Keratinocyte (primary cell): ENCODE results near the gene MFAP3L. TPM values are rescaled to one million over a fixed set of nuclear protein-coding genes. Genes with fewer than 3 reads are reported as not detected.

Experiments
- DNase-seq: peaks from one replicate; pipeline ENCODE4 v3.0.0-alpha.2; 2011; ENCODE audit warnings: low read depth, missing footprints, low spot score
- FAIRE-seq: peaks from 2 replicates; lab custom pipeline; 2011; peaks lifted over from hg19 to GRCh38; lab: Jason Lieb, UNC
- H2AFZ ChIP-seq: 2 replicates; pipeline ENCODE4 v1.6.0; 2012; ENCODE audit warnings: low read length, control low read depth, inconsistent platforms; ENCODE audit not compliant: control insufficient read depth
- H3K27ac ChIP-seq: 2 replicates; pipeline ENCODE4 v1.5.1; 2011; ENCODE audit warnings: low read length; ENCODE audit not compliant: control insufficient read depth, insufficient read depth
- H3K27me3 ChIP-seq: 3 replicates; pipeline ENCODE4 v1.6.0; 2011; ENCODE audit warnings: low read length; ENCODE audit not compliant: control insufficient read depth, insufficient read depth; ENCODE audit errors: extremely low read depth
- H3K36me3 ChIP-seq, 2 experiments: 2 replicates in 1 of 2; 3 replicates in 1 of 2; pipeline ENCODE4 v1.5.1; 2011; ENCODE audit warnings: low read length in 2 of 2, mild to moderate bottlenecking in 1 of 2; ENCODE audit not compliant: control insufficient read depth in 2 of 2, insufficient read depth in 2 of 2; ENCODE audit errors: extremely low read depth in 1 of 2
- H3K4me1 ChIP-seq: 3 replicates; pipeline ENCODE4 v1.5.1; 2011; ENCODE audit warnings: low read length; ENCODE audit not compliant: control insufficient read depth, insufficient read depth; ENCODE audit errors: extremely low read depth
- H3K4me2 ChIP-seq: 3 replicates; pipeline ENCODE4 v1.6.0; 2011; ENCODE audit warnings: low read depth, low read length; ENCODE audit not compliant: control insufficient read depth, insufficient read depth; ENCODE audit errors: extremely low read depth
- H3K4me3 ChIP-seq, 3 experiments: fragments of 200-600 bp in 1 of 3; sonication (generic) in 1 of 3; 2 replicates in 2 of 3; 3 replicates in 1 of 3; pipeline ENCODE4 v1.5.1; 2011 to 2016; ENCODE audit warnings: low read length in 3 of 3, mild to moderate bottlenecking in 3 of 3, control low read depth in 2 of 3, inconsistent platforms in 1 of 3, low read depth in 1 of 3, mixed read lengths in 1 of 3, mixed run types in 1 of 3, moderate library complexity in 1 of 3; ENCODE audit not compliant: control insufficient read depth in 2 of 3, insufficient read depth in 2 of 3; ENCODE audit errors: extremely low read depth in 1 of 3
- H3K79me2 ChIP-seq: 2 replicates; pipeline ENCODE4 v1.6.0; 2012; ENCODE audit warnings: low read length; ENCODE audit not compliant: control insufficient read depth, insufficient read depth
- H3K9ac ChIP-seq: 3 replicates; pipeline ENCODE4 v1.6.0; 2011; ENCODE audit warnings: low read length; ENCODE audit not compliant: control insufficient read depth, insufficient read depth; ENCODE audit errors: extremely low read depth
- H3K9me1 ChIP-seq: 3 replicates; pipeline ENCODE4 v1.6.0; 2011; ENCODE audit warnings: low read length; ENCODE audit not compliant: control insufficient read depth, insufficient read depth; ENCODE audit errors: extremely low read depth
- H3K9me3 ChIP-seq: 2 replicates; pipeline ENCODE4 v1.5.1; 2012; ENCODE audit warnings: low read depth, low read length; ENCODE audit not compliant: control insufficient read depth
- H4K20me1 ChIP-seq: 3 replicates; pipeline ENCODE4 v1.6.0; 2011; ENCODE audit warnings: low read length; ENCODE audit not compliant: control insufficient read depth, insufficient read depth; ENCODE audit errors: extremely low read depth
- CTCF ChIP-seq, 3 experiments: IDR thresholded peaks in 1 of 3; conservative IDR thresholded peaks in 1 of 3; optimal IDR thresholded peaks in 1 of 3; 2 replicates in 2 of 3; 3 replicates in 1 of 3; pipeline versions ENCODE3 to v1.5.1; 2011; ENCODE audit warnings: low read length in 3 of 3, mild to moderate bottlenecking in 3 of 3, moderate library complexity in 2 of 3, control low read depth in 1 of 3, inconsistent platforms in 1 of 3; ENCODE audit not compliant: insufficient read depth in 2 of 3; ENCODE audit errors: extremely low read depth in 1 of 3
- EZH2 ChIP-seq: IDR thresholded peaks from one replicate; pipeline ENCODE4 v1.6.1; 2012; ENCODE audit warnings: inconsistent platforms, mild to moderate bottlenecking, low read length, moderate library complexity
- dilution Hi-C: fragments of 300-500 bp; cut with MboI; formaldehyde crosslinking; loops from one replicate; pipeline ENCODE4 v1.7.0; 2020; ENCODE audit warnings: low sequenced_read_pairs; ENCODE audit not compliant: extremely low pct_ligation_motif_present
- polyA plus RNA-seq, 5 experiments: library from polyadenylated mRNA; depleted of rRNA in 3 of 5; stranded (reverse) in 3 of 5; stranded (forward) in 1 of 5; unstranded in 1 of 5; fragments of >200 nt; gene quantifications; 1 replicate in 1 of 5; 2 replicates in 3 of 5; 3 replicates in 1 of 5; pipeline versions ENCODE4 v1.2.1 to v1.2.3, GENCODE V29; 2011 to 2012; ENCODE audit warnings: missing spikeins in 2 of 5, low read depth in 1 of 5, low replicate concordance in 1 of 5

The MFAP3L gene
- polyA plus RNA-seq, 1 donor (not counting 4 experiments of a cell fraction or from before 2014, with no cell fraction given), result 7.6 TPM

- dilution Hi-C loops, result loop anchor here (25.0 kb wide), 1 partner anchor 222 kb away; no protein-coding TSS in a partner anchor
- H3K4me1 ChIP-seq, result no peaks in the 10 kb centered on the region
- no peaks in the 10 kb centered on the region for H3K9me3 ChIP-seq
- H2AFZ ChIP-seq, result no peak overlapping the region
- H3K79me2 ChIP-seq, result no peaks in the 10 kb centered on the region
- H3K9ac ChIP-seq, result no peak overlapping the region
- TF ChIP-seq CTCF (optimal IDR thresholded peaks at IDR 0.05 in 1 of 3, IDR thresholded peaks at IDR 0.05 in 1 of 3, conservative IDR thresholded peaks at IDR 0.05 in 1 of 3; ENCODE audit: extremely low read depth in 1 of 3, insufficient read depth in 2 of 3, low read length in 3 of 3) (no peak), EZH2 (no peak)
- no peaks in the 10 kb centered on the region for H3K27me3 ChIP-seq
- H3K9me1 ChIP-seq, result no peaks in the 10 kb centered on the region
- no peak overlapping the region for H3K4me3 ChIP-seq
- no peaks in the 10 kb centered on the region for H3K36me3 ChIP-seq
- FAIRE-seq, result no peak
- no peaks in the 10 kb centered on the region for H4K20me1 ChIP-seq
- no peak for DNase-seq
- H3K4me2 ChIP-seq, result no peak overlapping the region
- no peak overlapping the region for H3K27ac ChIP-seq
Measured at GRCh38 chr4:170033999-170034398, 7.8 kb upstream of the MFAP3L start.

DNA sequence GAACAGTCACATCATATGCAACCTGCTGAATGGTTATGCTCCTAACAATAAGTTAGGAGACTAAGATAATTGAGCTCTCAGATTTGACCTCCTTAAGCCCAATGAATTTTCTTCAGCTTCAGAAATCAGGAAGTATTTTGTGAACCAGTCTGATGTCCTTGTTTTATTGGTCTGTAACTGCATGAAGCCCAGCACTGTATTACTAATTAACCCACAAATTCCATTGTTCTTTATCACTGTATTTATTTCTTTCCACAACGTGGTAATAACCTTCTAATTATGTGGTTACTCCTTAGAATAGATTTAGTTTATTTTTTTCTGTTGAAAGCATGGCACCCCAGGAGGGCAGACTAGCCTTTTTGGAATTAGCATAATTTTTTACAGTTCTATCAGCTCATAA lies 3.9 kb upstream of the MFAP3L start:
- H3K79me2 ChIP-seq, result no peaks in the 10 kb centered on the region
- dilution Hi-C loops, result loop anchor here (25.0 kb wide), 1 partner anchor 218 kb away; no protein-coding TSS in a partner anchor
- FAIRE-seq, result peak; percentile 20
- no peak overlapping the region for H3K4me2 ChIP-seq
- no peak overlapping the region for H3K4me3 ChIP-seq
- DNase-seq, result no peak
- no peaks in the 10 kb centered on the region for H3K4me1 ChIP-seq
- no peaks in the 10 kb centered on the region for H3K9me1 ChIP-seq
- no peaks in the 10 kb centered on the region for H4K20me1 ChIP-seq
- no peak overlapping the region for H3K9ac ChIP-seq
- no peak overlapping the region for H3K27ac ChIP-seq
- no peak overlapping the region for H2AFZ ChIP-seq
- H3K36me3 ChIP-seq, result no peaks in the 10 kb centered on the region
- TF ChIP-seq EZH2 (no peak), CTCF (optimal IDR thresholded peaks at IDR 0.05 in 1 of 3, IDR thresholded peaks at IDR 0.05 in 1 of 3, conservative IDR thresholded peaks at IDR 0.05 in 1 of 3; ENCODE audit: extremely low read depth in 1 of 3, insufficient read depth in 2 of 3, low read length in 3 of 3) (no peak)
- no peaks in the 10 kb centered on the region for H3K9me3 ChIP-seq
- no peaks in the 10 kb centered on the region for H3K27me3 ChIP-seq
